OCI-LY7 (cell line): Measurements from ENCODE around the gene PTPRT. TPM values are rescaled to one million over a fixed set of nuclear protein-coding genes. Genes with fewer than 3 reads are reported as not detected.

Experiments used
- BruUV-seq: library from RNA; stranded (reverse); fragments of 400-500 nt; replicated peaks from 2 replicates; lab custom pipeline; 2021; lab: Mats Ljungman, UMichigan
- CTCF ChIA-PET: fragments of 300-600 bp; sonication (Branson Sonifier 250); formaldehyde crosslinking; loops from one replicate; lab custom pipeline; 2022; ENCODE audit warnings: antibody characterized with exemption; ENCODE audit not compliant: unreplicated experiment; lab: Charles Lee
- POLR2A ChIA-PET: fragments of 300-600 bp; sonication (Branson Sonifier 250); formaldehyde crosslinking; loops from one replicate; lab custom pipeline; 2022; ENCODE audit warnings: antibody characterized with exemption; lab: Charles Lee
- DNase-seq: peaks from one replicate; pipeline ENCODE4 v3.0.0-alpha.2; 2015; ENCODE audit warnings: low spot score
- H2AFZ ChIP-seq: fragments of 200-600 bp; sonication (generic), shearing (Covaris generic); 2 replicates; pipeline ENCODE4 v1.6.1; 2014; ENCODE audit warnings: mild to moderate bottlenecking, antibody characterized with exemption, low read length, moderate library complexity
- H3K27ac ChIP-seq: fragments of 200-600 bp; sonication (generic); 2 replicates; pipeline ENCODE4 v1.5.1; 2014; ENCODE audit warnings: mixed run types, low read depth, mild to moderate bottlenecking, moderate library complexity, low read length, inconsistent platforms; ENCODE audit not compliant: poor library complexity, severe bottlenecking
- H3K36me3 ChIP-seq: fragments of 200-600 bp; sonication (generic); 2 replicates; pipeline ENCODE4 v1.6.1; 2014; ENCODE audit warnings: mild to moderate bottlenecking, antibody characterized with exemption, low read length, moderate library complexity, mixed read lengths; ENCODE audit not compliant: insufficient read depth
- H3K4me1 ChIP-seq: fragments of 200-600 bp; sonication (generic); 2 replicates; pipeline ENCODE4 v1.5.1; 2014; ENCODE audit warnings: mild to moderate bottlenecking, low read length; ENCODE audit not compliant: insufficient read depth, poor library complexity, severe bottlenecking
- H3K4me2 ChIP-seq: fragments of 200-600 bp; sonication (generic); 2 replicates; pipeline ENCODE4 v1.6.1; 2014; ENCODE audit warnings: mild to moderate bottlenecking, low read length
- H3K4me3 ChIP-seq: fragments of 200-600 bp; sonication (generic); 2 replicates; pipeline ENCODE4 v1.5.1; 2014; ENCODE audit warnings: mild to moderate bottlenecking, low read depth, low read length; ENCODE audit not compliant: poor library complexity, severe bottlenecking
- H3K79me2 ChIP-seq: fragments of 200-600 bp; sonication (generic); 2 replicates; pipeline ENCODE4 v1.6.1; 2016; ENCODE audit warnings: low read depth, mild to moderate bottlenecking, low read length, moderate library complexity, mixed read lengths; ENCODE audit not compliant: insufficient read depth
- H3K9me2 ChIP-seq: fragments of 200-600 bp; sonication (generic); 2 replicates; pipeline ENCODE4 v1.6.1; 2016; ENCODE audit warnings: mild to moderate bottlenecking, low read length, mixed read lengths; ENCODE audit not compliant: insufficient read depth
- H3K9me3 ChIP-seq: fragments of 200-600 bp; sonication (generic); 2 replicates; pipeline ENCODE4 v1.6.1; 2014; ENCODE audit warnings: mild to moderate bottlenecking, mixed run types, low read length, mixed read lengths
- H4K20me1 ChIP-seq: fragments of 200-600 bp; sonication (generic); 2 replicates; pipeline ENCODE4 v1.6.1; 2014; ENCODE audit warnings: mild to moderate bottlenecking, antibody characterized with exemption, low read length, moderate library complexity, mixed read lengths; ENCODE audit not compliant: insufficient read depth
- CTCF ChIP-seq: fragments of 200-600 bp; sonication (generic); conservative IDR thresholded peaks from 2 replicates; pipeline ENCODE4 v1.5.1; 2014; ENCODE audit warnings: mild to moderate bottlenecking, antibody characterized with exemption, low read length, moderate library complexity, mixed read lengths
- EZH2phosphoT487 ChIP-seq: fragments of 200-600 bp; sonication (generic); IDR thresholded peaks from 2 replicates; pipeline ENCODE4 v1.6.1; 2018; ENCODE audit warnings: low read depth, borderline replicate concordance, mild to moderate bottlenecking, mixed run types, antibody characterized with exemption, low read length, moderate library complexity, mixed read lengths
- intact Hi-C: fragments of 100-400 bp; cut with micrococcal nuclease; formaldehyde crosslinking; loops from one replicate; pipeline ENCODE4 v1.10.0; 2022; ENCODE audit not compliant: unreplicated experiment
- total RNA-seq, 2 experiments: library from RNA; depleted of rRNA in 1 of 2; stranded (reverse); fragments of >200 nt in 1 of 2; shearing (Covaris generic) in 1 of 2; gene quantifications; 2 replicates each; pipeline ENCODE4 v1.2.3, GENCODE V29; 2014 to 2022

The PTPRT gene
- total RNA-seq, 2 experiments from 2014 or later, result not detected

GRCh38 chr20:42432496-42433334 is 757.0 kb downstream of the PTPRT start:
- POLR2A ChIA-PET, result interaction anchor here (0.6 kb wide), 1 partner anchor 159 kb away, joined by 3 read pairs; no protein-coding TSS in a partner anchor
- Histone ChIP-seq H3K79me2 (no peaks in the 10 kb centered on the region), H2AFZ (no peak overlapping the region), H4K20me1 (no peaks in the 10 kb centered on the region), H3K9me3 (no peaks in the 10 kb centered on the region), H3K4me1 (no peaks in the 10 kb centered on the region), H3K36me3 (no peaks in the 10 kb centered on the region), H3K9me2 (no peaks in the 10 kb centered on the region), H3K4me2 (no peak overlapping the region), H3K4me3 (no peak overlapping the region), H3K27ac (no peak overlapping the region)
- CTCF ChIA-PET, result no interaction called here
- intact Hi-C loops, result no loop called here
- TF ChIP-seq CTCF (no peak), EZH2phosphoT487 (no peak)
- no TSS peak for BruUV-seq
- no peak for DNase-seq

- H3K4me3 ChIP-seq, result no peak overlapping the region
- no peaks in the 10 kb centered on the region for H3K79me2 ChIP-seq
- H3K4me1 ChIP-seq, result no peaks in the 10 kb centered on the region
- no peak overlapping the region for H2AFZ ChIP-seq
- CTCF ChIA-PET, result no interaction called here
- no peak overlapping the region for H3K27ac ChIP-seq
- no TSS peak for BruUV-seq
- H3K9me2 ChIP-seq, result no peaks in the 10 kb centered on the region
- no peak overlapping the region for H3K4me2 ChIP-seq
- intact Hi-C loops, result no loop called here
- no peak for TF ChIP-seq CTCF
- no peak for TF ChIP-seq EZH2phosphoT487
- H4K20me1 ChIP-seq, result no peaks in the 10 kb centered on the region
- POLR2A ChIA-PET, result no interaction called here
- H3K9me3 ChIP-seq, result no peaks in the 10 kb centered on the region
- no peaks in the 10 kb centered on the region for H3K36me3 ChIP-seq
- DNase-seq, result no peak
These were observed 759.1 kb downstream of the PTPRT start for GRCh38 chr20:42430598-42430997.
